SK-N-SH treated with all-trans-retinoic acid at 6 μM for 48 hours (cell line): ENCODE results near the gene PPRC1.

ENCODE experiments used
- CREB5 ChIP-seq: fragments of 250-450 bp; sonication (Bioruptor Pico); IDR thresholded peaks from 2 replicates; pipeline ENCODE4 v1.5.1; 2020; ENCODE audit warnings: low read depth, mild to moderate bottlenecking, moderate library complexity
- PATZ1 ChIP-seq: fragments of 250-450 bp; sonication (Bioruptor Pico); IDR thresholded peaks from 2 replicates; pipeline ENCODE4 v1.8.0; 2020; ENCODE audit warnings: mild to moderate bottlenecking, moderate library complexity, borderline replicate concordance
- ZFP30 ChIP-seq: fragments of 450-650 bp; formaldehyde crosslinking; IDR thresholded peaks from 2 replicates; pipeline ENCODE4 v1.5.0; 2022; ENCODE audit warnings: mild to moderate bottlenecking, moderate library complexity

GRCh38 chr10:102102421-102102820 lies 30.4 kb upstream of the PPRC1 start:
- TF ChIP-seq PATZ1 (CRISPR knock-in tag) (no peak), ZFP30 (no peak), CREB5 (CRISPR knock-in tag) (no peak)
